Adrenal gland (tissue), 5 donors: ENCODE measurements around the gene STX8.

Source experiments
- POLR2A ChIP-seq, 2 donors: fragments of 450-650 bp; IDR thresholded peaks; one replicate each; pipeline ENCODE4 v1.6.1; 2017; ENCODE audit warnings: antibody characterized with exemption in 2 of 2, mild to moderate bottlenecking in 2 of 2, moderate library complexity in 1 of 2
- TF ChIP-seq, protein P1 (sequence below), 6 experiments: fragments of 450-650 bp in 4 of 6; fragments of 200-600 bp in 2 of 6; sonication (generic) in 1 of 6; IDR thresholded peaks; 1 replicate in 5 of 6; 2 replicates in 1 of 6; pipeline versions ENCODE4 v1.5.1 to v1.8.0; 2016 to 2021; ENCODE audit warnings: antibody characterized with exemption in 6 of 6, mild to moderate bottlenecking in 2 of 6, moderate library complexity in 1 of 6
- donor health status: DM: no; HTN: no; CAD: no.

GRCh38 chr17:9324864-9325263, 250.8 kb downstream of the STX8 start:
- TF ChIP-seq, protein P1, sequence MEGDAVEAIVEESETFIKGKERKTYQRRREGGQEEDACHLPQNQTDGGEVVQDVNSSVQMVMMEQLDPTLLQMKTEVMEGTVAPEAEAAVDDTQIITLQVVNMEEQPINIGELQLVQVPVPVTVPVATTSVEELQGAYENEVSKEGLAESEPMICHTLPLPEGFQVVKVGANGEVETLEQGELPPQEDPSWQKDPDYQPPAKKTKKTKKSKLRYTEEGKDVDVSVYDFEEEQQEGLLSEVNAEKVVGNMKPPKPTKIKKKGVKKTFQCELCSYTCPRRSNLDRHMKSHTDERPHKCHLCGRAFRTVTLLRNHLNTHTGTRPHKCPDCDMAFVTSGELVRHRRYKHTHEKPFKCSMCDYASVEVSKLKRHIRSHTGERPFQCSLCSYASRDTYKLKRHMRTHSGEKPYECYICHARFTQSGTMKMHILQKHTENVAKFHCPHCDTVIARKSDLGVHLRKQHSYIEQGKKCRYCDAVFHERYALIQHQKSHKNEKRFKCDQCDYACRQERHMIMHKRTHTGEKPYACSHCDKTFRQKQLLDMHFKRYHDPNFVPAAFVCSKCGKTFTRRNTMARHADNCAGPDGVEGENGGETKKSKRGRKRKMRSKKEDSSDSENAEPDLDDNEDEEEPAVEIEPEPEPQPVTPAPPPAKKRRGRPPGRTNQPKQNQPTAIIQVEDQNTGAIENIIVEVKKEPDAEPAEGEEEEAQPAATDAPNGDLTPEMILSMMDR (IDR thresholded peaks at IDR 0.05), result no peak
- TF ChIP-seq POLR2A (IDR thresholded peaks at IDR 0.05), result no peak
